ENCODE measurements around the gene FAM193A. TPM values are rescaled to one million over a fixed set of nuclear protein-coding genes. Genes with fewer than 3 reads are reported as not detected.

Gene FAM193A
- 12.6 and 15.5 TPM in 2 replicates for total RNA-seq

GRCh38 chr4:2536193-2537010, at the start of gene FAM193A:
FAM193A (plus strand) TSS chr4:2536647; CDS start chr4:2536916, 269 bp downstream.

GRCh38 chr4:2755821-2756690, 219.6 kb downstream of the FAM193A start, which contains the start of gene TNIP2:
TNIP2 (minus strand) TSS chr4:2756336; CDS start chr4:2756289, 47 bp downstream.

Other genes with a start within 250 kb of the FAM193A start
- 5.3 and 8.6 TPM in 2 replicates for gene ZFYVE28, start 118.0 kb upstream of the FAM193A start, total RNA-seq
- gene CFAP99, start 117.7 kb upstream of the FAM193A start, total RNA-seq, result not detected in 2 replicates
- 40.0 and 51.1 TPM in 2 replicates for gene RNF4, start 67.5 kb upstream of the FAM193A start, total RNA-seq
- 99.2 and 102 TPM in 2 replicates for gene TNIP2, start 219.7 kb downstream of the FAM193A start, total RNA-seq